Measurements from ENCODE around the gene FAM120AOS. TPM values are rescaled to one million over a fixed set of nuclear protein-coding genes. Genes with fewer than 3 reads are reported as not detected.

The FAM120AOS gene
- total and polyA plus RNA-seq, 2 of the 4 experiments (the other 2 are of a cell fraction) = 22.7 to 24.7 TPM

DNA sequence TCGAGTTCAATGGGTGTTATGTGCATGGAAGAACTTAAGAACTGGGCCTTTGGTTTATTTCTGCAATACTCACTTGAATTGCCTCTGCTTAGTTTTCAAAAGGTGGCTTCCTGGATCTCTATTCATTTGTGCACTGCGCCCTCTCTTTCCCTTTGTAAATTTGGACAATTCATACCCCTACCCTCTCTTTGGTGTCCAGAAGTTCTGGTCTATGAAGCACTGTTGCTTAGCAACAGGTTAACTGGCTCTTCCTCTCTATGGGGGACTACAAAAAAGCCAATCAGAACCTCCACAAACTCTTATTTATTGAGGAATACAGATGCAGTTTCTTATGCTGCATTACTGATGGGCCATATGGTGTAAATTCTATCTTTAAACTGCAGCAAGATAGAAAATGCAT lies 15.4 kb downstream of the FAM120AOS start:
- no CpG with 5 or more reads among the region's 2 CpGs for WGBS, 2 experiments (ENCODE audit: extremely low coverage in 2 of 2, insufficient read length in 1 of 2)
- no peak overlapping the region for H2BK120ac ChIP-seq (ENCODE audit: low read depth, low read length)
- H3K4me3 ChIP-seq (ENCODE audit: insufficient read depth, low read depth, low read length) = no peak overlapping the region
- H4K20me1 ChIP-seq (ENCODE audit: insufficient read depth, low read length) = no peaks in the 10 kb centered on the region
- no peak overlapping the region for H4K5ac ChIP-seq (ENCODE audit: low read depth, low read length)
- H3K79me1 ChIP-seq (ENCODE audit: low read depth in 1 of 2, low read length in 2 of 2) = no peaks in the 10 kb centered on the region
- H3K27me3 ChIP-seq (ENCODE audit: control insufficient read depth, insufficient read depth, low read length) = no peaks in the 10 kb centered on the region
- H3K14ac ChIP-seq (replicated peaks; ENCODE audit: low read depth, low read length) = no peak overlapping the region
- no peaks in the 10 kb centered on the region for H3K4me1 ChIP-seq (ENCODE audit: control insufficient read depth, insufficient read depth, low read length)
- DNase-seq (no peak), ATAC-seq (ENCODE audit: low read depth) (no peak)
- no peak overlapping the region for H2AK9ac ChIP-seq (replicated peaks; ENCODE audit: low read depth, low read length, poor library complexity)
- H3K27ac ChIP-seq (ENCODE audit: insufficient read depth, low read length) = no peak overlapping the region
- TF ChIP-seq, protein P1, sequence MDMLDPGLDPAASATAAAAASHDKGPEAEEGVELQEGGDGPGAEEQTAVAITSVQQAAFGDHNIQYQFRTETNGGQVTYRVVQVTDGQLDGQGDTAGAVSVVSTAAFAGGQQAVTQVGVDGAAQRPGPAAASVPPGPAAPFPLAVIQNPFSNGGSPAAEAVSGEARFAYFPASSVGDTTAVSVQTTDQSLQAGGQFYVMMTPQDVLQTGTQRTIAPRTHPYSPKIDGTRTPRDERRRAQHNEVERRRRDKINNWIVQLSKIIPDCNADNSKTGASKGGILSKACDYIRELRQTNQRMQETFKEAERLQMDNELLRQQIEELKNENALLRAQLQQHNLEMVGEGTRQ (IDR thresholded peaks at IDR 0.05; ENCODE audit: low read depth, low read length) = no peak
- TF ChIP-seq CEBPB (IDR thresholded peaks at IDR 0.05; ENCODE audit: low read depth, low read length) (no peak), CHD1 (IDR thresholded peaks at IDR 0.05; ENCODE audit: low read depth, low read length) (no peak), FOS (IDR thresholded peaks at IDR 0.05; ENCODE audit: low read depth, low read length) (no peak), MAZ (IDR thresholded peaks at IDR 0.05; ENCODE audit: borderline replicate concordance, low read depth, low read length) (no peak), POLR2A (IDR thresholded peaks at IDR 0.05; ENCODE audit: low read depth, low read length) (no peak), NFE2L2 (IDR thresholded peaks at IDR 0.05; ENCODE audit: low read depth, low read length) (no peak), MXI1 (IDR thresholded peaks at IDR 0.05; ENCODE audit: borderline replicate concordance, low read depth, low read length) (no peak), MAFK (IDR thresholded peaks at IDR 0.05; ENCODE audit: low read depth, low read length) (no peak), BHLHE40 (IDR thresholded peaks at IDR 0.05; ENCODE audit: low read depth, low read length) (no peak), RCOR1 (IDR thresholded peaks at IDR 0.05; ENCODE audit: insufficient replicate concordance, low read length) (no peak), SMC3 (IDR thresholded peaks at IDR 0.05; ENCODE audit: low read depth, low read length) (no peak), RFX5 (IDR thresholded peaks at IDR 0.05; ENCODE audit: low read depth, low read length) (no peak), RAD21 (IDR thresholded peaks at IDR 0.05; ENCODE audit: low read length) (no peak)
- TF ChIP-seq, protein P2, sequence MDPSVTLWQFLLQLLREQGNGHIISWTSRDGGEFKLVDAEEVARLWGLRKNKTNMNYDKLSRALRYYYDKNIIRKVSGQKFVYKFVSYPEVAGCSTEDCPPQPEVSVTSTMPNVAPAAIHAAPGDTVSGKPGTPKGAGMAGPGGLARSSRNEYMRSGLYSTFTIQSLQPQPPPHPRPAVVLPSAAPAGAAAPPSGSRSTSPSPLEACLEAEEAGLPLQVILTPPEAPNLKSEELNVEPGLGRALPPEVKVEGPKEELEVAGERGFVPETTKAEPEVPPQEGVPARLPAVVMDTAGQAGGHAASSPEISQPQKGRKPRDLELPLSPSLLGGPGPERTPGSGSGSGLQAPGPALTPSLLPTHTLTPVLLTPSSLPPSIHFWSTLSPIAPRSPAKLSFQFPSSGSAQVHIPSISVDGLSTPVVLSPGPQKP (IDR thresholded peaks at IDR 0.05; ENCODE audit: borderline replicate concordance, low read depth, low read length) = no peak
- TF ChIP-seq, protein P3, sequence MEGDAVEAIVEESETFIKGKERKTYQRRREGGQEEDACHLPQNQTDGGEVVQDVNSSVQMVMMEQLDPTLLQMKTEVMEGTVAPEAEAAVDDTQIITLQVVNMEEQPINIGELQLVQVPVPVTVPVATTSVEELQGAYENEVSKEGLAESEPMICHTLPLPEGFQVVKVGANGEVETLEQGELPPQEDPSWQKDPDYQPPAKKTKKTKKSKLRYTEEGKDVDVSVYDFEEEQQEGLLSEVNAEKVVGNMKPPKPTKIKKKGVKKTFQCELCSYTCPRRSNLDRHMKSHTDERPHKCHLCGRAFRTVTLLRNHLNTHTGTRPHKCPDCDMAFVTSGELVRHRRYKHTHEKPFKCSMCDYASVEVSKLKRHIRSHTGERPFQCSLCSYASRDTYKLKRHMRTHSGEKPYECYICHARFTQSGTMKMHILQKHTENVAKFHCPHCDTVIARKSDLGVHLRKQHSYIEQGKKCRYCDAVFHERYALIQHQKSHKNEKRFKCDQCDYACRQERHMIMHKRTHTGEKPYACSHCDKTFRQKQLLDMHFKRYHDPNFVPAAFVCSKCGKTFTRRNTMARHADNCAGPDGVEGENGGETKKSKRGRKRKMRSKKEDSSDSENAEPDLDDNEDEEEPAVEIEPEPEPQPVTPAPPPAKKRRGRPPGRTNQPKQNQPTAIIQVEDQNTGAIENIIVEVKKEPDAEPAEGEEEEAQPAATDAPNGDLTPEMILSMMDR (conservative IDR thresholded peaks at IDR 0.05; ENCODE audit: low read depth, low read length) = no peak
- H2BK20ac ChIP-seq (ENCODE audit: low read depth, low read length) = no peak overlapping the region
- H3K56ac ChIP-seq (ENCODE audit: extremely low read depth, insufficient read depth, low read length) = no peak overlapping the region
- dilution Hi-C loops (cut with HindIII; ENCODE audit: low sequenced_read_pairs, unreplicated experiment) = no loop called here
- H2BK15ac ChIP-seq (ENCODE audit: low read depth, low read length) = no peak overlapping the region
- in situ Hi-C loops (cut with MboI; ENCODE audit: low sequenced_read_pairs) = no loop called here
- no peak overlapping the region for H3K9ac ChIP-seq (ENCODE audit: low read depth, low read length)
- BruUV-seq (replicated peaks) = no TSS peak
- no peak overlapping the region for H2BK5ac ChIP-seq (ENCODE audit: low read depth, low read length, poor library complexity, severe bottlenecking)
- no peak overlapping the region for H2AK5ac ChIP-seq (ENCODE audit: low read depth, low read length)
- H3K4me2 ChIP-seq (ENCODE audit: low read depth, low read length) = no peak overlapping the region
- ChIA-PET CTCF (no interaction called here), POLR2A (ENCODE audit: unreplicated experiment) (no interaction called here)
- intact Hi-C loops (cut with micrococcal nuclease) = no loop called here
- H3K36me3 ChIP-seq (ENCODE audit: control insufficient read depth, insufficient read depth, low read length) = 0 out of 2 replicates have a peak, but pooled peaks cover 1% of the 10 kb centered on the region
- H3K9me1 ChIP-seq (ENCODE audit: insufficient read depth, low read length) = no peaks in the 10 kb centered on the region
- H4K8ac ChIP-seq (ENCODE audit: low read depth in 2 of 2, low read length in 2 of 2) = no peak overlapping the region
- H3K9me3 ChIP-seq (ENCODE audit: control insufficient read depth, insufficient read depth, low read length) = no peaks in the 10 kb centered on the region
- H3K18ac ChIP-seq (ENCODE audit: low read depth, low read length) = no peak overlapping the region
- H2AFZ ChIP-seq (replicated peaks; ENCODE audit: low read length, poor library complexity) = no peak overlapping the region
- no peak overlapping the region for H3K23ac ChIP-seq (ENCODE audit: low read depth, low read length)
- no peak overlapping the region for H4K91ac ChIP-seq (ENCODE audit: insufficient read depth, low read depth, low read length)
- no peak overlapping the region for H3K4ac ChIP-seq (ENCODE audit: low read depth, low read length)

All from IMR-90 (cell line).